ENCODE data around the gene DEPDC4.

DNA sequence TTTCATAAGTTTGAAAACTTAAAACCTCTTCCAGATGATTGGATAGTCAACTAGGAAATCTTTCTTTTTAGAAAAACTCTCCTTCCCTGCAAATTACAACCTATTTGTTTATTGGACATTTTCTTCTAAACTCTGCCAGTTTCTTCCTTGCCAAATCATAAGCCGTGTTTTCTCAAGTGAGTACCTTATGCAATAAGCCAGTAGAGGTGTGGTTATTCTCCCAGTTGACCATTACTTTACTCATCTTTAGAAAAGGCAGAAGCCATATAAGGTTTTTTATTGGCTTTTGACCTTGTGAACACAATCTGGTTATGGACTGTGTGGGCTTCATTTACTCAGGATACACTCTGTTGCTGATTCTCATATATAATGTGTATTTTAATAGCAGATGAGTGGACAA, 51.7 kb downstream of the DEPDC4 start:
- TF ChIP-seq, protein P1, sequence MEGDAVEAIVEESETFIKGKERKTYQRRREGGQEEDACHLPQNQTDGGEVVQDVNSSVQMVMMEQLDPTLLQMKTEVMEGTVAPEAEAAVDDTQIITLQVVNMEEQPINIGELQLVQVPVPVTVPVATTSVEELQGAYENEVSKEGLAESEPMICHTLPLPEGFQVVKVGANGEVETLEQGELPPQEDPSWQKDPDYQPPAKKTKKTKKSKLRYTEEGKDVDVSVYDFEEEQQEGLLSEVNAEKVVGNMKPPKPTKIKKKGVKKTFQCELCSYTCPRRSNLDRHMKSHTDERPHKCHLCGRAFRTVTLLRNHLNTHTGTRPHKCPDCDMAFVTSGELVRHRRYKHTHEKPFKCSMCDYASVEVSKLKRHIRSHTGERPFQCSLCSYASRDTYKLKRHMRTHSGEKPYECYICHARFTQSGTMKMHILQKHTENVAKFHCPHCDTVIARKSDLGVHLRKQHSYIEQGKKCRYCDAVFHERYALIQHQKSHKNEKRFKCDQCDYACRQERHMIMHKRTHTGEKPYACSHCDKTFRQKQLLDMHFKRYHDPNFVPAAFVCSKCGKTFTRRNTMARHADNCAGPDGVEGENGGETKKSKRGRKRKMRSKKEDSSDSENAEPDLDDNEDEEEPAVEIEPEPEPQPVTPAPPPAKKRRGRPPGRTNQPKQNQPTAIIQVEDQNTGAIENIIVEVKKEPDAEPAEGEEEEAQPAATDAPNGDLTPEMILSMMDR (IDR thresholded peaks at IDR 0.05): no peak
- no peak for TF ChIP-seq POLR2A (IDR thresholded peaks at IDR 0.05)

Data from tibial nerve (tissue), 3 donors.